Measurements from ENCODE around the gene MCAM. TPM values are rescaled to one million over a fixed set of nuclear protein-coding genes. Genes with fewer than 3 reads are reported as not detected.

The MCAM gene
- total and polyA plus RNA-seq, 2 of the 8 experiments (the other 6 are each of a cell fraction or from before 2014, with no cell fraction given) = 22.4 to 32.2 TPM

DNA sequence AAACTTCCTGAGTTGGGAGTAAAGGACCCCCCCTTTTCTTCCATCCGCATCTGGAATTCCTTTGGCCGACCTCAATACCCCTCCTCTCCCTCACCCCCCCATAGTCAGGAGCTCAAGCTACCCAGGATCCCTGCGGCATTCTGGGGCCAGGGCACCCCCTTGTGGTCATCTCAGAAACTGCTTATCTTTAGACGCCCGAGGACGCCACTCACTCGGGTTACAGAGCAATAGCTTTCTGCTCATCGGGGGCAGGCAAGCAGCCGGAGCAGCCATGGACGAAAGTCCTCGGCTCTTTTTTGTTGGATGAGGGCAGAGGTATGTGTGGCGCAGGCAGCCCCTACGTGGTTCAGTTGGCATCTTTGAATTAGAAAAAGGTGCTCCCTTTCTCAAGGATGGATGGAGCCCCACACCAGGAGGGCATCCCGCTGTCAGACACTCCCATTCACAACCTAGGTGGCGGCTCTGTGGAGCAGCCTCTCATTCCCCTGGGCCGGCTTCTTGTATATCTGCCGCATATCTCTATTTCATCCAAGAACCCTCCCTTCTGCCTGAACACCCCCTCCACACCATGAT, 21.5 kb upstream of the MCAM start (continued):
- TF ChIP-seq, protein P1, sequence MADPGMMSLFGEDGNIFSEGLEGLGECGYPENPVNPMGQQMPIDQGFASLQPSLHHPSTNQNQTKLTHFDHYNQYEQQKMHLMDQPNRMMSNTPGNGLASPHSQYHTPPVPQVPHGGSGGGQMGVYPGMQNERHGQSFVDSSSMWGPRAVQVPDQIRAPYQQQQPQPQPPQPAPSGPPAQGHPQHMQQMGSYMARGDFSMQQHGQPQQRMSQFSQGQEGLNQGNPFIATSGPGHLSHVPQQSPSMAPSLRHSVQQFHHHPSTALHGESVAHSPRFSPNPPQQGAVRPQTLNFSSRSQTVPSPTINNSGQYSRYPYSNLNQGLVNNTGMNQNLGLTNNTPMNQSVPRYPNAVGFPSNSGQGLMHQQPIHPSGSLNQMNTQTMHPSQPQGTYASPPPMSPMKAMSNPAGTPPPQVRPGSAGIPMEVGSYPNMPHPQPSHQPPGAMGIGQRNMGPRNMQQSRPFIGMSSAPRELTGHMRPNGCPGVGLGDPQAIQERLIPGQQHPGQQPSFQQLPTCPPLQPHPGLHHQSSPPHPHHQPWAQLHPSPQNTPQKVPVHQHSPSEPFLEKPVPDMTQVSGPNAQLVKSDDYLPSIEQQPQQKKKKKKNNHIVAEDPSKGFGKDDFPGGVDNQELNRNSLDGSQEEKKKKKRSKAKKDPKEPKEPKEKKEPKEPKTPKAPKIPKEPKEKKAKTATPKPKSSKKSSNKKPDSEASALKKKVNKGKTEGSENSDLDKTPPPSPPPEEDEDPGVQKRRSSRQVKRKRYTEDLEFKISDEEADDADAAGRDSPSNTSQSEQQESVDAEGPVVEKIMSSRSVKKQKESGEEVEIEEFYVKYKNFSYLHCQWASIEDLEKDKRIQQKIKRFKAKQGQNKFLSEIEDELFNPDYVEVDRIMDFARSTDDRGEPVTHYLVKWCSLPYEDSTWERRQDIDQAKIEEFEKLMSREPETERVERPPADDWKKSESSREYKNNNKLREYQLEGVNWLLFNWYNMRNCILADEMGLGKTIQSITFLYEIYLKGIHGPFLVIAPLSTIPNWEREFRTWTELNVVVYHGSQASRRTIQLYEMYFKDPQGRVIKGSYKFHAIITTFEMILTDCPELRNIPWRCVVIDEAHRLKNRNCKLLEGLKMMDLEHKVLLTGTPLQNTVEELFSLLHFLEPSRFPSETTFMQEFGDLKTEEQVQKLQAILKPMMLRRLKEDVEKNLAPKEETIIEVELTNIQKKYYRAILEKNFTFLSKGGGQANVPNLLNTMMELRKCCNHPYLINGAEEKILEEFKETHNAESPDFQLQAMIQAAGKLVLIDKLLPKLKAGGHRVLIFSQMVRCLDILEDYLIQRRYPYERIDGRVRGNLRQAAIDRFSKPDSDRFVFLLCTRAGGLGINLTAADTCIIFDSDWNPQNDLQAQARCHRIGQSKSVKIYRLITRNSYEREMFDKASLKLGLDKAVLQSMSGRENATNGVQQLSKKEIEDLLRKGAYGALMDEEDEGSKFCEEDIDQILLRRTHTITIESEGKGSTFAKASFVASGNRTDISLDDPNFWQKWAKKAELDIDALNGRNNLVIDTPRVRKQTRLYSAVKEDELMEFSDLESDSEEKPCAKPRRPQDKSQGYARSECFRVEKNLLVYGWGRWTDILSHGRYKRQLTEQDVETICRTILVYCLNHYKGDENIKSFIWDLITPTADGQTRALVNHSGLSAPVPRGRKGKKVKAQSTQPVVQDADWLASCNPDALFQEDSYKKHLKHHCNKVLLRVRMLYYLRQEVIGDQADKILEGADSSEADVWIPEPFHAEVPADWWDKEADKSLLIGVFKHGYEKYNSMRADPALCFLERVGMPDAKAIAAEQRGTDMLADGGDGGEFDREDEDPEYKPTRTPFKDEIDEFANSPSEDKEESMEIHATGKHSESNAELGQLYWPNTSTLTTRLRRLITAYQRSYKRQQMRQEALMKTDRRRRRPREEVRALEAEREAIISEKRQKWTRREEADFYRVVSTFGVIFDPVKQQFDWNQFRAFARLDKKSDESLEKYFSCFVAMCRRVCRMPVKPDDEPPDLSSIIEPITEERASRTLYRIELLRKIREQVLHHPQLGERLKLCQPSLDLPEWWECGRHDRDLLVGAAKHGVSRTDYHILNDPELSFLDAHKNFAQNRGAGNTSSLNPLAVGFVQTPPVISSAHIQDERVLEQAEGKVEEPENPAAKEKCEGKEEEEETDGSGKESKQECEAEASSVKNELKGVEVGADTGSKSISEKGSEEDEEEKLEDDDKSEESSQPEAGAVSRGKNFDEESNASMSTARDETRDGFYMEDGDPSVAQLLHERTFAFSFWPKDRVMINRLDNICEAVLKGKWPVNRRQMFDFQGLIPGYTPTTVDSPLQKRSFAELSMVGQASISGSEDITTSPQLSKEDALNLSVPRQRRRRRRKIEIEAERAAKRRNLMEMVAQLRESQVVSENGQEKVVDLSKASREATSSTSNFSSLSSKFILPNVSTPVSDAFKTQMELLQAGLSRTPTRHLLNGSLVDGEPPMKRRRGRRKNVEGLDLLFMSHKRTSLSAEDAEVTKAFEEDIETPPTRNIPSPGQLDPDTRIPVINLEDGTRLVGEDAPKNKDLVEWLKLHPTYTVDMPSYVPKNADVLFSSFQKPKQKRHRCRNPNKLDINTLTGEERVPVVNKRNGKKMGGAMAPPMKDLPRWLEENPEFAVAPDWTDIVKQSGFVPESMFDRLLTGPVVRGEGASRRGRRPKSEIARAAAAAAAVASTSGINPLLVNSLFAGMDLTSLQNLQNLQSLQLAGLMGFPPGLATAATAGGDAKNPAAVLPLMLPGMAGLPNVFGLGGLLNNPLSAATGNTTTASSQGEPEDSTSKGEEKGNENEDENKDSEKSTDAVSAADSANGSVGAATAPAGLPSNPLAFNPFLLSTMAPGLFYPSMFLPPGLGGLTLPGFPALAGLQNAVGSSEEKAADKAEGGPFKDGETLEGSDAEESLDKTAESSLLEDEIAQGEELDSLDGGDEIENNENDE (IDR thresholded peaks at IDR 0.05; ENCODE audit: insufficient replicate concordance, low read length) = no peak
- TF ChIP-seq TEAD4 (IDR thresholded peaks at IDR 0.05; ENCODE audit: low read depth, low read length) = peak; percentile 66
- TF ChIP-seq, protein P2, sequence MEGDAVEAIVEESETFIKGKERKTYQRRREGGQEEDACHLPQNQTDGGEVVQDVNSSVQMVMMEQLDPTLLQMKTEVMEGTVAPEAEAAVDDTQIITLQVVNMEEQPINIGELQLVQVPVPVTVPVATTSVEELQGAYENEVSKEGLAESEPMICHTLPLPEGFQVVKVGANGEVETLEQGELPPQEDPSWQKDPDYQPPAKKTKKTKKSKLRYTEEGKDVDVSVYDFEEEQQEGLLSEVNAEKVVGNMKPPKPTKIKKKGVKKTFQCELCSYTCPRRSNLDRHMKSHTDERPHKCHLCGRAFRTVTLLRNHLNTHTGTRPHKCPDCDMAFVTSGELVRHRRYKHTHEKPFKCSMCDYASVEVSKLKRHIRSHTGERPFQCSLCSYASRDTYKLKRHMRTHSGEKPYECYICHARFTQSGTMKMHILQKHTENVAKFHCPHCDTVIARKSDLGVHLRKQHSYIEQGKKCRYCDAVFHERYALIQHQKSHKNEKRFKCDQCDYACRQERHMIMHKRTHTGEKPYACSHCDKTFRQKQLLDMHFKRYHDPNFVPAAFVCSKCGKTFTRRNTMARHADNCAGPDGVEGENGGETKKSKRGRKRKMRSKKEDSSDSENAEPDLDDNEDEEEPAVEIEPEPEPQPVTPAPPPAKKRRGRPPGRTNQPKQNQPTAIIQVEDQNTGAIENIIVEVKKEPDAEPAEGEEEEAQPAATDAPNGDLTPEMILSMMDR (IDR thresholded peaks at IDR 0.05; ENCODE audit: control extremely low read depth in 1 of 3, insufficient read depth in 1 of 3, low read depth in 1 of 3, low read length in 3 of 3) = peak in 2 of 3 experiments; percentile 85 to 89; a peak in 3 of 4 replicates
- TF ChIP-seq, protein P3, sequence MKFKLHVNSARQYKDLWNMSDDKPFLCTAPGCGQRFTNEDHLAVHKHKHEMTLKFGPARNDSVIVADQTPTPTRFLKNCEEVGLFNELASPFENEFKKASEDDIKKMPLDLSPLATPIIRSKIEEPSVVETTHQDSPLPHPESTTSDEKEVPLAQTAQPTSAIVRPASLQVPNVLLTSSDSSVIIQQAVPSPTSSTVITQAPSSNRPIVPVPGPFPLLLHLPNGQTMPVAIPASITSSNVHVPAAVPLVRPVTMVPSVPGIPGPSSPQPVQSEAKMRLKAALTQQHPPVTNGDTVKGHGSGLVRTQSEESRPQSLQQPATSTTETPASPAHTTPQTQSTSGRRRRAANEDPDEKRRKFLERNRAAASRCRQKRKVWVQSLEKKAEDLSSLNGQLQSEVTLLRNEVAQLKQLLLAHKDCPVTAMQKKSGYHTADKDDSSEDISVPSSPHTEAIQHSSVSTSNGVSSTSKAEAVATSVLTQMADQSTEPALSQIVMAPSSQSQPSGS (IDR thresholded peaks at IDR 0.05; ENCODE audit: low read length) = 0 out of 2 replicates have a peak, but pooled peaks have one; percentile 13
- peak in 1 of 2 experiments; percentile 62; a peak in 1 of 3 replicates for TF ChIP-seq EP300 (IDR thresholded peaks at IDR 0.05; ENCODE audit: borderline replicate concordance in 1 of 2, low read depth in 2 of 2, low read length in 2 of 2)
